Endothelial cell of umbilical vein (primary cell): Measurements from ENCODE around the gene MRM2.

Source experiments
- JUN ChIP-seq: IDR thresholded peaks from 2 replicates; pipeline ENCODE4 v1.6.1; 2011; ENCODE audit warnings: borderline replicate concordance, low read depth; ENCODE audit not compliant: insufficient read length, insufficient read depth
- TF ChIP-seq, protein P1 (sequence below), 2 donors: IDR thresholded peaks; 1 replicate in 1 of 2; 2 replicates in 1 of 2; pipeline ENCODE4 v1.5.1; 2011; ENCODE audit warnings: low read length in 2 of 2, mild to moderate bottlenecking in 2 of 2, moderate library complexity in 2 of 2, control low read depth in 1 of 2, inconsistent platforms in 1 of 2, low read depth in 1 of 2; ENCODE audit not compliant: insufficient read depth in 1 of 2; ENCODE audit errors: extremely low read depth in 1 of 2

- TF ChIP-seq, protein P1, sequence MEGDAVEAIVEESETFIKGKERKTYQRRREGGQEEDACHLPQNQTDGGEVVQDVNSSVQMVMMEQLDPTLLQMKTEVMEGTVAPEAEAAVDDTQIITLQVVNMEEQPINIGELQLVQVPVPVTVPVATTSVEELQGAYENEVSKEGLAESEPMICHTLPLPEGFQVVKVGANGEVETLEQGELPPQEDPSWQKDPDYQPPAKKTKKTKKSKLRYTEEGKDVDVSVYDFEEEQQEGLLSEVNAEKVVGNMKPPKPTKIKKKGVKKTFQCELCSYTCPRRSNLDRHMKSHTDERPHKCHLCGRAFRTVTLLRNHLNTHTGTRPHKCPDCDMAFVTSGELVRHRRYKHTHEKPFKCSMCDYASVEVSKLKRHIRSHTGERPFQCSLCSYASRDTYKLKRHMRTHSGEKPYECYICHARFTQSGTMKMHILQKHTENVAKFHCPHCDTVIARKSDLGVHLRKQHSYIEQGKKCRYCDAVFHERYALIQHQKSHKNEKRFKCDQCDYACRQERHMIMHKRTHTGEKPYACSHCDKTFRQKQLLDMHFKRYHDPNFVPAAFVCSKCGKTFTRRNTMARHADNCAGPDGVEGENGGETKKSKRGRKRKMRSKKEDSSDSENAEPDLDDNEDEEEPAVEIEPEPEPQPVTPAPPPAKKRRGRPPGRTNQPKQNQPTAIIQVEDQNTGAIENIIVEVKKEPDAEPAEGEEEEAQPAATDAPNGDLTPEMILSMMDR (IDR thresholded peaks at IDR 0.05; ENCODE audit: extremely low read depth in 1 of 2, insufficient read depth in 1 of 2, low read depth in 1 of 2, low read length in 2 of 2) = no peak
- TF ChIP-seq JUN = no peak
These were observed 30.0 kb upstream of the MRM2 start for GRCh38 chr7:2272031-2272430.
